Smooth muscle cell (in vitro differentiated cells): ENCODE results near the gene MYLIP. TPM values are rescaled to one million over a fixed set of nuclear protein-coding genes. Genes with fewer than 3 reads are reported as not detected.
A peak's percentile ranks its signal among the peaks of the same experiment; 100 is the strongest.

ENCODE experiments used
- DNase-seq: peaks from one replicate; lab custom pipeline; 2025; ENCODE audit not compliant: unreplicated experiment; lab: John Stamatoyannopoulos, UW
- H2AFZ ChIP-seq: fragments of 200-600 bp; sonication (generic); 2 replicates; pipeline ENCODE4 v1.6.0; 2016; ENCODE audit warnings: antibody characterized with exemption, low read depth, mild to moderate bottlenecking
- H3F3A ChIP-seq: fragments of 200-600 bp; sonication (generic); 2 replicates; pipeline ENCODE4 v1.6.0; 2017; ENCODE audit warnings: antibody characterized with exemption, low read depth
- H3K27ac ChIP-seq: fragments of 200-600 bp; sonication (generic); 2 replicates; pipeline ENCODE4 v1.5.1; 2016; ENCODE audit warnings: low read depth, mild to moderate bottlenecking
- H3K27me3 ChIP-seq: fragments of 200-600 bp; sonication (generic); 2 replicates; pipeline ENCODE4 v1.6.1; 2016; ENCODE audit warnings: low read depth, mild to moderate bottlenecking
- H3K36me3 ChIP-seq: fragments of 200-600 bp; sonication (generic); 2 replicates; pipeline ENCODE4 v1.5.1; 2016; ENCODE audit warnings: low read depth
- H3K4me1 ChIP-seq: fragments of 200-600 bp; sonication (generic); 2 replicates; pipeline ENCODE4 v1.5.1; 2016; ENCODE audit warnings: low read depth
- H3K4me2 ChIP-seq: fragments of 200-600 bp; sonication (generic); 2 replicates; pipeline ENCODE4 v1.6.0; 2016; ENCODE audit warnings: mild to moderate bottlenecking
- H3K4me3 ChIP-seq: fragments of 200-600 bp; sonication (generic); 2 replicates; pipeline ENCODE4 v1.5.1; 2016; ENCODE audit warnings: mild to moderate bottlenecking
- H3K79me2 ChIP-seq: fragments of 200-600 bp; sonication (generic); 2 replicates; pipeline ENCODE4 v1.6.0; 2016; ENCODE audit warnings: low read depth, mild to moderate bottlenecking
- H3K9ac ChIP-seq: fragments of 200-600 bp; sonication (generic); 2 replicates; pipeline ENCODE4 v1.6.0; 2016; ENCODE audit warnings: low read depth
- H3K9me3 ChIP-seq: fragments of 200-600 bp; sonication (generic); replicated peaks from 2 replicates; pipeline ENCODE4 v1.5.1; 2016; ENCODE audit warnings: low read depth
- H4K20me1 ChIP-seq: fragments of 200-600 bp; sonication (generic); 2 replicates; pipeline ENCODE4 v1.6.0; 2016; ENCODE audit warnings: low read depth
- WGBS: methylation state at CpG from one replicate; pipeline ENCODE4 v1.1.7; 2016; ENCODE audit warnings: low lambda C conversion rate; 5-methylcytosine and 5-hydroxymethylcytosine counted together
- polyA plus RNA-seq: library from polyadenylated mRNA; unstranded; fragments of >200 nt; fragmentation: Nextera tagmentation; extraction: Ambion mirVana; gene quantifications from 2 replicates; pipeline ENCODE4 v1.2.1, GENCODE V29; 2016
- total RNA-seq: library from RNA; depleted of rRNA; stranded (reverse); fragments of >200 nt; gene quantifications from 2 replicates; pipeline ENCODE4 v1.2.3, GENCODE V29; 2014
- TF ChIP-seq, protein P1 (sequence below): fragments of 200-600 bp; sonication (generic); IDR thresholded peaks from 2 replicates; pipeline ENCODE4 v1.5.1; 2017; ENCODE audit warnings: borderline replicate concordance, mild to moderate bottlenecking, antibody characterized with exemption; ENCODE audit not compliant: insufficient read depth, poor library complexity, severe bottlenecking

The MYLIP gene
- total and polyA plus RNA-seq, 2 experiments from 2014 or later: 25.0 to 29.9 TPM

DNA sequence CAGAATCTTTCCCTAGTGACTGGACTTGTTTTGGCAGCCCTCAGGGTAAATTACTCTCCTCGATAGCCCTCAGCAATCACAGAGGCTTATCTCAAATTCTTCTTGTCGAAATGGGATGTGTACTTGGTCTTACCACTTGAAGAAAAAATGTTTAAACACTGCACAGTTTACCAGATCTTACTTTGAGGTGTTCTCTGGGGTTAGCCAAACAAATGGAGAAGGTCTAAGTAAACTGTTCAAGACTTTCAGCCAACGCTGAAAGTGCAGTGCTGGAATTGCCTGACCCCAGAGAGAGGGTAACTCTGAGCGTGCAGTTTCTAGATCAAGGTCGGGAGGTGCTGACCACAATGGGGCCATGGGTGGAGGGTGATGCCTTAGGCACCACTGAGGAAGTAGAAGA, 39.2 kb downstream of the MYLIP start:
- Histone ChIP-seq H3K36me3 (no peaks in the 10 kb centered on the region), H3K9ac (no peak overlapping the region), H3K9me3 (no peaks in the 10 kb centered on the region), H3K4me1 (peaks cover 19% of the 10 kb centered on the region), H2AFZ (no peak overlapping the region), H3K4me2 (peak overlapping the region; percentile 62), H3K27me3 (no peaks in the 10 kb centered on the region), H3K79me2 (no peaks in the 10 kb centered on the region), H3K27ac (no peak overlapping the region), H4K20me1 (no peaks in the 10 kb centered on the region), H3F3A (peaks cover 11% of the 10 kb centered on the region), H3K4me3 (no peak overlapping the region)
- no peak for DNase-seq
- WGBS: 20% methylated on average over 5 of the region's 5 CpGs
- TF ChIP-seq, protein P1, sequence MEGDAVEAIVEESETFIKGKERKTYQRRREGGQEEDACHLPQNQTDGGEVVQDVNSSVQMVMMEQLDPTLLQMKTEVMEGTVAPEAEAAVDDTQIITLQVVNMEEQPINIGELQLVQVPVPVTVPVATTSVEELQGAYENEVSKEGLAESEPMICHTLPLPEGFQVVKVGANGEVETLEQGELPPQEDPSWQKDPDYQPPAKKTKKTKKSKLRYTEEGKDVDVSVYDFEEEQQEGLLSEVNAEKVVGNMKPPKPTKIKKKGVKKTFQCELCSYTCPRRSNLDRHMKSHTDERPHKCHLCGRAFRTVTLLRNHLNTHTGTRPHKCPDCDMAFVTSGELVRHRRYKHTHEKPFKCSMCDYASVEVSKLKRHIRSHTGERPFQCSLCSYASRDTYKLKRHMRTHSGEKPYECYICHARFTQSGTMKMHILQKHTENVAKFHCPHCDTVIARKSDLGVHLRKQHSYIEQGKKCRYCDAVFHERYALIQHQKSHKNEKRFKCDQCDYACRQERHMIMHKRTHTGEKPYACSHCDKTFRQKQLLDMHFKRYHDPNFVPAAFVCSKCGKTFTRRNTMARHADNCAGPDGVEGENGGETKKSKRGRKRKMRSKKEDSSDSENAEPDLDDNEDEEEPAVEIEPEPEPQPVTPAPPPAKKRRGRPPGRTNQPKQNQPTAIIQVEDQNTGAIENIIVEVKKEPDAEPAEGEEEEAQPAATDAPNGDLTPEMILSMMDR: no peak

DNA sequence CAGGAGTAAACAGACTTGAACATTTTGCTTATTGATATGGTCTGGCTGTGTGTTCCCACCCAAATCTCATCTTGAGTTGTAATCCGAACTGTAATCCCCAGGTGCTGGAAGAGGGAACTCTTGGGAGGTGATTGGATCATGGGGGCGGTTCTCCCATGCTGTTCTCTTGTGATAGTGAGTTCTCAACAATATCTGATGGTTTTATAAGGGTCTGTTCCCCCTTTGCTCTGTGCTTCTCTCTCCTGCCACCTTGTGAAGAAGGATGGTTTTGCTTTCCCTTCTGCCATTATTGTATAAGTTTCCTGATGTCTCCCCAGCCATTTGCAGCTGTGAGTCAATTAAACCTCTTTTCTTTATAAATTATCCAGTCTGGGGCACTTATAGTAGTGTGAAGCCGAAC, 40.0 kb downstream of the MYLIP start:
- Histone ChIP-seq H3K27me3 (no peaks in the 10 kb centered on the region), H3F3A (peaks cover 11% of the 10 kb centered on the region), H2AFZ (no peak overlapping the region), H3K9ac (no peak overlapping the region), H3K36me3 (no peaks in the 10 kb centered on the region), H4K20me1 (no peaks in the 10 kb centered on the region), H3K4me1 (peaks cover 13% of the 10 kb centered on the region), H3K79me2 (no peaks in the 10 kb centered on the region), H3K9me3 (no peaks in the 10 kb centered on the region), H3K4me3 (no peak overlapping the region), H3K4me2 (no peak overlapping the region), H3K27ac (no peak overlapping the region)
- TF ChIP-seq, protein P1: peak; percentile 44
- WGBS: 55% methylated on average over 3 of the region's 3 CpGs
- DNase-seq: no peak

DNA sequence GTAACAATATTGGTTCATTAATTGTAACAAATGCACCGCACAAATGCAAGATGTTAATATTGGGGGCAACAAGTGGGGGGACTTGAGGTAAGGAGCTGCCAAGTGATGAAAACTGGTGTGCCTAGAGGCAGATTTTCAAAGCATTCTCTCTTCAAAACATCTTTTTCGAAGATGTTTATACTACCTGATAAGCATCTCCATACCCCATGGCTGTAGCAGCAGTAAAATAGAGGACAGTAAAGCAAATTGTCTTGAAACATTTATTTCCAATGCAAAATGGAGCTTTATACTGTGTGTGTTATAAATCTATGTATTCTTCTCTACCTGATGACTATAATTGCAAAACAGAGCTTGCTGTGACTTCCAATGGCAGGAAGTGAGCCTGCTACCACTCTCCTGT, 42.5 kb downstream of the MYLIP start:
- Histone ChIP-seq H3K79me2 (no peaks in the 10 kb centered on the region), H3F3A (peaks cover 11% of the 10 kb centered on the region), H4K20me1 (no peaks in the 10 kb centered on the region), H3K27ac (no peak overlapping the region), H3K9me3 (no peaks in the 10 kb centered on the region), H3K27me3 (no peaks in the 10 kb centered on the region), H3K4me2 (no peak overlapping the region), H3K9ac (no peak overlapping the region), H2AFZ (no peak overlapping the region), H3K36me3 (no peaks in the 10 kb centered on the region), H3K4me1 (peaks cover 15% of the 10 kb centered on the region), H3K4me3 (no peak overlapping the region)
- TF ChIP-seq, protein P1: no peak
- WGBS: 54% methylated on average over 2 of the region's 2 CpGs
- no peak for DNase-seq

DNA sequence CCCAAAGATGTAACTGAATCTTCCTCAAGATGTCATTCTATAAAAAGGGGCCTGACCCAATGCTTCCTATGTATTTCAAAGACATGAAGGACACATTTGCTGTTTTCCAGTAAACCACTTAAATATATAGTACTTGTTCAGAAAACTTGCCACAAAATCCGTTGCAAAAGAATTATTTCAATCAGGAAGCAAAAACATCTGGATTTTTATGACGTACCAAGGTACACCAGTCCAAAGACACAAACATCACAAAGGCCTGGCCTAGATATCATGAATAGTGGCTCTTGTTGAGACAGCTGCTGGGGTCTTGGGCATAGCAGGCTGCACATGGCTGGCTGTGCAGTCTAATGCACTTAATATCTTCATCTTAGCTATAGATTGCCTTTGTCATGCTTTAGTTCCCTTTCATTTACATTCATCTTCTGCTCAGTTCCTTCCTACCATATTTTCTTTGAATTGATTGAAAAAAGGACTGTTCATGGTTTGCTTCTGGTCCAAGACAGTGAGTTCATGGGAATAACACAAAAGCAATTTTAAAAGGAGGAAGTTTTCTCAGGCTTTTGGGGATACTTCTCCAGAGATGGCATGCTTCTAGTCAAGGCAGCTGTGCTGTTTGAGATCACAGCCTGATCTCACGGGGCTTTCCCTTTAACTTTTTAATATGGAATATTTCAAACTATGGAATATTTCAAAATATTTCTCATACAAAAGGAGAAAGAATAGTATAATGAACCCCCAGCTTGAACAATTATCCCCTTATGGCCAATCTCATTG, 44.5 kb downstream of the MYLIP start:
- DNase-seq: no peak
- Histone ChIP-seq H4K20me1 (no peaks in the 10 kb centered on the region), H3K27ac (no peak overlapping the region), H2AFZ (no peak overlapping the region), H3K9ac (no peak overlapping the region), H3K4me2 (no peak overlapping the region), H3K4me3 (no peak overlapping the region), H3K4me1 (peaks cover 4% of the 10 kb centered on the region), H3K9me3 (no peaks in the 10 kb centered on the region), H3K36me3 (no peaks in the 10 kb centered on the region), H3K27me3 (no peaks in the 10 kb centered on the region), H3K79me2 (no peaks in the 10 kb centered on the region), H3F3A (no peaks in the 10 kb centered on the region)
- TF ChIP-seq, protein P1: no peak
- 87% methylated on average over 3 of the region's 3 CpGs for WGBS
